Caco-2 (cell line): Measurements from ENCODE around the gene ELAVL1. TPM values are rescaled to one million over a fixed set of nuclear protein-coding genes. Genes with fewer than 3 reads are reported as not detected.

Experiments used
- BruUV-seq: library from RNA; stranded (reverse); fragments of 400-500 nt; replicated peaks from 2 replicates; lab custom pipeline; 2021; lab: Mats Ljungman, UMichigan
- CTCF ChIA-PET: fragments of 300-600 bp; sonication (Branson Sonifier 250); formaldehyde crosslinking; loops from one replicate; lab custom pipeline; 2022; ENCODE audit warnings: antibody characterized with exemption; lab: Charles Lee
- POLR2A ChIA-PET: fragments of 300-600 bp; sonication (Branson Sonifier 250); formaldehyde crosslinking; loops from one replicate; lab custom pipeline; 2022; ENCODE audit warnings: antibody characterized with exemption; lab: Charles Lee
- DNase-seq, 2 experiments: peaks; one replicate each; pipeline versions ENCODE4 v3.0.0 to v3.0.0-alpha.2; 2020 to 2022
- H3K27me3 ChIP-seq: replicated peaks from 2 replicates; pipeline ENCODE4 v1.6.0; 2011; ENCODE audit warnings: low read length; ENCODE audit not compliant: control insufficient read depth, insufficient read depth
- H3K36me3 ChIP-seq: 2 replicates; pipeline ENCODE4 v1.5.1; 2011; ENCODE audit warnings: low read length; ENCODE audit not compliant: control insufficient read depth, insufficient read depth
- H3K4me1 ChIP-seq: fragments of 250-450 bp; sonication (Bioruptor Pico); 2 replicates; pipeline ENCODE4 v1.5.1; 2020; ENCODE audit warnings: mild to moderate bottlenecking
- H3K4me3 ChIP-seq: 2 replicates; pipeline ENCODE4 v1.5.1; 2011; ENCODE audit warnings: low read depth, mild to moderate bottlenecking, control low read depth, low read length
- H3K9me3 ChIP-seq: fragments of 250-450 bp; sonication (Bioruptor Pico); 2 replicates; pipeline ENCODE4 v1.5.1; 2020; ENCODE audit warnings: mild to moderate bottlenecking, moderate library complexity
- H3K27ac Mint-ChIP-seq: one replicate; pipeline ENCODE4 v1.8.0; 2022; ENCODE audit warnings: mixed read lengths; ENCODE audit not compliant: unreplicated experiment
- H3K27me3 Mint-ChIP-seq: one replicate; pipeline ENCODE4 v1.8.0; 2022; ENCODE audit warnings: mixed read lengths; ENCODE audit not compliant: insufficient read depth, unreplicated experiment
- H3K36me3 Mint-ChIP-seq: one replicate; pipeline ENCODE4 v1.8.0; 2022; ENCODE audit warnings: mild to moderate bottlenecking, mixed read lengths; ENCODE audit not compliant: insufficient read depth, unreplicated experiment
- H3K4me1 Mint-ChIP-seq: one replicate; pipeline ENCODE4 v1.8.0; 2022; ENCODE audit warnings: low read depth, mixed read lengths; ENCODE audit not compliant: unreplicated experiment
- H3K4me3 Mint-ChIP-seq: one replicate; pipeline ENCODE4 v1.8.0; 2022; ENCODE audit warnings: mild to moderate bottlenecking, moderate library complexity, mixed read lengths; ENCODE audit not compliant: unreplicated experiment
- H3K9me3 Mint-ChIP-seq: one replicate; pipeline ENCODE4 v1.8.0; 2022; ENCODE audit warnings: mixed read lengths; ENCODE audit not compliant: unreplicated experiment
- CTCF ChIP-seq, 2 experiments: fragments of 200-600 bp in 1 of 2; IDR thresholded peaks; 1 replicate in 1 of 2; 2 replicates in 1 of 2; pipeline versions ENCODE4 v1.5.1 to v1.8.0; 2011 to 2022; ENCODE audit warnings: antibody characterized with exemption in 1 of 2, control low read depth in 1 of 2, inconsistent platforms in 1 of 2, low read depth in 1 of 2, low read length in 1 of 2, mild to moderate bottlenecking in 1 of 2, moderate library complexity in 1 of 2; ENCODE audit not compliant: insufficient read depth in 1 of 2, severe bottlenecking in 1 of 2, unreplicated experiment in 1 of 2
- intact Hi-C: fragments of 100-400 bp; cut with micrococcal nuclease; formaldehyde crosslinking; loops from one replicate; pipeline ENCODE4 v1.10.0; 2022; ENCODE audit not compliant: unreplicated experiment
- total RNA-seq: library from RNA; stranded (reverse); gene quantifications from 2 replicates; pipeline ENCODE4 v1.2.3, GENCODE V29; 2022

Gene ELAVL1
- total RNA-seq, 1 experiment from 2014 or later: 117 TPM

GRCh38 chr19:7978179-7978825 lies 27.1 kb downstream of the ELAVL1 start:
- no TSS peak for BruUV-seq
- no peak overlapping the region for H3K4me3 Mint-ChIP-seq
- POLR2A ChIA-PET: no interaction called here
- Histone ChIP-seq H3K36me3 (no peaks in the 10 kb centered on the region; the same call in 1 of the 2 replicates), H3K4me3 (no peak overlapping the region), H3K27me3 (no peaks in the 10 kb centered on the region), H3K9me3 (no peaks in the 10 kb centered on the region), H3K4me1 (no peaks in the 10 kb centered on the region)
- intact Hi-C loops: no loop called here
- DNase-seq: no peak
- no peaks in the 10 kb centered on the region for H3K27me3 Mint-ChIP-seq
- H3K9me3 Mint-ChIP-seq: no peaks in the 10 kb centered on the region
- H3K27ac Mint-ChIP-seq: no peak overlapping the region
- no peak for TF ChIP-seq CTCF (IDR thresholded peaks at IDR 0.05; ENCODE audit: insufficient read depth in 1 of 2, low read depth in 1 of 2, low read length in 1 of 2, severe bottlenecking in 1 of 2, unreplicated experiment in 1 of 2)
- CTCF ChIA-PET: no interaction called here
- no peaks in the 10 kb centered on the region for H3K4me1 Mint-ChIP-seq
- H3K36me3 Mint-ChIP-seq: peaks cover 86% of the 10 kb centered on the region

- POLR2A ChIA-PET: no interaction called here
- Histone ChIP-seq H3K36me3 (no peaks in the 10 kb centered on the region; the same call in 1 of the 2 replicates), H3K4me3 (no peak overlapping the region), H3K4me1 (no peaks in the 10 kb centered on the region), H3K9me3 (no peaks in the 10 kb centered on the region), H3K27me3 (no peaks in the 10 kb centered on the region)
- H3K36me3 Mint-ChIP-seq: peaks cover 86% of the 10 kb centered on the region
- CTCF ChIA-PET: no interaction called here
- TF ChIP-seq CTCF (IDR thresholded peaks at IDR 0.05; ENCODE audit: insufficient read depth in 1 of 2, low read depth in 1 of 2, low read length in 1 of 2, severe bottlenecking in 1 of 2, unreplicated experiment in 1 of 2): no peak
- no peak for DNase-seq
- H3K27ac Mint-ChIP-seq: no peak overlapping the region
- H3K9me3 Mint-ChIP-seq: no peaks in the 10 kb centered on the region
- H3K4me3 Mint-ChIP-seq: no peak overlapping the region
- intact Hi-C loops: no loop called here
- H3K4me1 Mint-ChIP-seq: no peaks in the 10 kb centered on the region
- BruUV-seq: no TSS peak
- H3K27me3 Mint-ChIP-seq: no peaks in the 10 kb centered on the region
These were observed 27.8 kb downstream of the ELAVL1 start for GRCh38 chr19:7977723-7978040.

- ChIA-PET CTCF (no interaction called here), POLR2A (no interaction called here)
- no peak for TF ChIP-seq CTCF (IDR thresholded peaks at IDR 0.05; ENCODE audit: insufficient read depth in 1 of 2, low read depth in 1 of 2, low read length in 1 of 2, severe bottlenecking in 1 of 2, unreplicated experiment in 1 of 2)
- Histone ChIP-seq H3K9me3 (no peaks in the 10 kb centered on the region), H3K4me3 (no peak overlapping the region), H3K36me3 (no peaks in the 10 kb centered on the region; the same call in 1 of the 2 replicates), H3K4me1 (no peaks in the 10 kb centered on the region), H3K27me3 (no peaks in the 10 kb centered on the region)
- Mint-ChIP-seq H3K27me3 (no peaks in the 10 kb centered on the region), H3K4me3 (no peak overlapping the region), H3K4me1 (no peaks in the 10 kb centered on the region), H3K9me3 (no peaks in the 10 kb centered on the region), H3K27ac (no peak overlapping the region), H3K36me3 (peaks cover 82% of the 10 kb centered on the region)
- DNase-seq: no peak
- intact Hi-C loops: no loop called here
- BruUV-seq: no TSS peak
These were observed 28.3 kb downstream of the ELAVL1 start for GRCh38 chr19:7977021-7977722.
